Measurements from ENCODE around the gene GTF2H3. TPM values are rescaled to one million over a fixed set of nuclear protein-coding genes. Genes with fewer than 3 reads are reported as not detected.

GTF2H3 gene
- polyA plus RNA-seq (2012; ENCODE audit: insufficient read depth, insufficient read length, low read depth): 30.7 TPM

DNA sequence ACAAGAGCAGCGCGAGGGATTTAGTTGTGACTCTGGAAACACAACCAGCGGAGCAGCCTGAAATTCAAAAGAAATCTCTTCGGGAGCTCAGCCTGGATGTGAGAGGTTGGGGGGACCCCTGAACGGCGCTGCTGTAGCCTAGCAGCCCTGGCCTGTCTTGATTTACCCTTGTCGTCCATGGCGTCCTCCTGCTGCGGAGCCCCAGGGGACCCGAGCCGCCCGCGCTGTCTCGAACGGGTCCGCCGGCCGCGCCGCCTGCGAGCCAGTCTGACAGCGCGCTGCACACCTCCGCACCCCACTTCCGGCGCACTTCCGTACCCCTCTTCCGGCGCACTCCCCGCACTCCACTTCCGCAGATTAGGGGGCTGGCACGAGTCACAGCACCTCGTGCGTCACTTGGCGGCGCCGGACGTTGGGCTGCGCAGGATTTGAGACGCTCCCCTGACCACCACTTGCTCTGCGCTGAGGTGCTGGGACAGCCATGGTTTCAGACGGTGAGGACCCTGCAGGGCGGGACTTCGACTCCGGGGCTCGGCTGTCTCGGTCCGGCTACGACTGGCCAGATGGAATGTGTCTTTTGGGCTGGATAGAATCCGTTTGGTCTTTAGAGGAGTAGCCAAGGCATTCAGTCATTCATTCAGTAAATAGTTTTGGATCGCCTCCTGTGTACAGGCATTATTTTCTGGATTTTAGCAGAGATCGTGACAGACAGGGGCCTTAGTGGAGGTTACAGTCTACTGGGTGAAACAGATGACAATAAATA lies at the start of gene GTF2H3, which contains the start of gene EIF2B1:
Gene GTF2H3 (plus strand): TSS at position 451 of the 763 bp plus-strand sequence. CDS start 31 bp downstream, at position 482.
Gene EIF2B1 (minus strand): TSS at position 308 of the 763 bp plus-strand sequence. CDS start 129 bp downstream, at position 179.
- Histone ChIP-seq H3K27me3 (no peaks in the 10 kb centered on the region), H3K36me3 (peaks cover 33% of the 10 kb centered on the region), H3K4me3 (ENCODE audit: low read depth, low read length) (peak within 1 kb of the TSS; percentile 100), H3K4me1 (no peaks in the 10 kb centered on the region), H3K9me3 (no peaks in the 10 kb centered on the region)
- no peak for TF ChIP-seq CTCF (IDR thresholded peaks at IDR 0.05; ENCODE audit: low read depth, low read length)
- DNase-seq: peak; percentile 97

GRCh38 chr12:123591702-123592481 lies 41.7 kb upstream of the GTF2H3 start:
- Histone ChIP-seq H3K4me1 (no peaks in the 10 kb centered on the region), H3K27me3 (no peaks in the 10 kb centered on the region), H3K9me3 (no peaks in the 10 kb centered on the region), H3K36me3 (peaks cover 88% of the 10 kb centered on the region), H3K4me3 (ENCODE audit: low read depth, low read length) (no peak overlapping the region)
- DNase-seq: no peak
- no peak for TF ChIP-seq CTCF (IDR thresholded peaks at IDR 0.05; ENCODE audit: low read depth, low read length)

GRCh38 chr12:123595729-123596128 lies 37.9 kb upstream of the GTF2H3 start:
- DNase-seq: no peak
- no peak overlapping the region for H3K4me3 ChIP-seq (ENCODE audit: low read depth, low read length)
- no peak for TF ChIP-seq CTCF (IDR thresholded peaks at IDR 0.05; ENCODE audit: low read depth, low read length)
- H3K36me3 ChIP-seq: peaks cover 68% of the 10 kb centered on the region
- H3K27me3 ChIP-seq: no peaks in the 10 kb centered on the region
- H3K9me3 ChIP-seq: no peaks in the 10 kb centered on the region
- H3K4me1 ChIP-seq: no peaks in the 10 kb centered on the region

DNA sequence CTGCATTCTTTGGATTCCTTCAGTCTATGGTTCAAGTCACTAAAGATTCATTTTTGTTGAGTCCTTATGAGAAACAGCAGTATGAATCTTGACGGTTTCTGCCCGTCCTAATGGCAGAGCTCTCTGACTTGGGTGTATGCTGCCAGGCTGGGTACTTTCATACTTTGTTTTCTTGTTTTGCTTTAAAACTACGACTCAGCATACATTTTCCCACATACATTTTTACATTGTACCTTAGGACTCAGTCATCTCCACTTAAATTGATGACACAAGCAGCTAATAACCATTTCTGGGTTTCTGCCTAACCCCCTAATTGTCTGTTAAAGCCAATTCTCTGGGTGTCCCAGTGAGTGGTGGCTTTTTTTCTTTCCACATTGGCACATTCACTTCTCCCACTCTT lies 36.5 kb upstream of the GTF2H3 start:
- no peak for TF ChIP-seq CTCF (IDR thresholded peaks at IDR 0.05; ENCODE audit: low read depth, low read length)
- no peak for DNase-seq
- no peaks in the 10 kb centered on the region for H3K9me3 ChIP-seq
- no peaks in the 10 kb centered on the region for H3K4me1 ChIP-seq
- H3K27me3 ChIP-seq: no peaks in the 10 kb centered on the region
- H3K36me3 ChIP-seq: peaks cover 56% of the 10 kb centered on the region
- H3K4me3 ChIP-seq (ENCODE audit: low read depth, low read length): no peak overlapping the region

GRCh38 chr12:123598522-123598921 lies 35.1 kb upstream of the GTF2H3 start:
- Histone ChIP-seq H3K27me3 (no peaks in the 10 kb centered on the region), H3K4me3 (ENCODE audit: low read depth, low read length) (no peak overlapping the region), H3K36me3 (peaks cover 44% of the 10 kb centered on the region), H3K9me3 (no peaks in the 10 kb centered on the region), H3K4me1 (no peaks in the 10 kb centered on the region)
- no peak for TF ChIP-seq CTCF (IDR thresholded peaks at IDR 0.05; ENCODE audit: low read depth, low read length)
- no peak for DNase-seq

Data from BE2C (cell line).